Measurements from ENCODE around the gene HNMT.

GRCh38 chr2:137951586-137951985 is 12.7 kb upstream of the HNMT start:
- TF ChIP-seq CTCF (IDR thresholded peaks at IDR 0.05) (no peak), EP300 (IDR thresholded peaks at IDR 0.05) (no peak), POLR2A (IDR thresholded peaks at IDR 0.05; ENCODE audit: low read depth) (no peak)
